Measurements from ENCODE around the gene RPL7A.
"Not testable (repeated sequence)": the region's sequence is repeated elsewhere in the genome, so short reads cannot be mapped to it uniquely, and the experiment has no call there.

Gene RPL7A

GRCh38 chr9:133392308-133392707 lies 44.3 kb downstream of the RPL7A start:
- DNase-seq, result not testable (repeated sequence)

- no peak for DNase-seq
These were observed 45.4 kb downstream of the RPL7A start for GRCh38 chr9:133393399-133393798.

- no peak for DNase-seq
These were observed 46.8 kb downstream of the RPL7A start for GRCh38 chr9:133394687-133395271.

- no peak for DNase-seq
These were observed 48.9 kb downstream of the RPL7A start for GRCh38 chr9:133396952-133397351.

- DNase-seq, result no peak
These were observed 49.4 kb downstream of the RPL7A start for GRCh38 chr9:133397370-133397769.

- no peak for DNase-seq
These were observed 49.9 kb downstream of the RPL7A start for GRCh38 chr9:133397895-133398294.

GRCh38 chr9:133400292-133400691 lies 52.3 kb downstream of the RPL7A start:
- no peak for DNase-seq
